DND-41 (cell line): ENCODE results near the gene KCND3.

Experiments used
- ATAC-seq: fragments of 200-7000 bp; cut with Tn5 transposase; 3 replicates; pipeline ENCODE4 v1.9.1; 2021; ENCODE audit warnings: low read depth; ENCODE audit not compliant: insufficient read depth
- DNase-seq: peaks from one replicate; pipeline ENCODE4 v3.0.0-alpha.2; 2020
- H2AFZ ChIP-seq: 2 replicates; pipeline ENCODE4 v1.6.0; 2012; ENCODE audit warnings: low read depth, low read length
- H3K27ac ChIP-seq: 2 replicates; pipeline ENCODE4 v1.5.1; 2012; ENCODE audit warnings: low read length, inconsistent platforms
- H3K27me3 ChIP-seq: fragments of 200-600 bp; sonication (generic); 2 replicates; pipeline ENCODE4 v1.6.0; 2012; ENCODE audit warnings: low read length, mild to moderate bottlenecking, inconsistent platforms; ENCODE audit not compliant: insufficient read depth, poor library complexity
- H3K36me3 ChIP-seq: 2 replicates; pipeline ENCODE4 v1.5.1; 2012; ENCODE audit warnings: low read length, inconsistent platforms; ENCODE audit not compliant: insufficient read depth
- H3K4me1 ChIP-seq: 2 replicates; pipeline ENCODE4 v1.5.1; 2012; ENCODE audit warnings: mild to moderate bottlenecking, low read length; ENCODE audit not compliant: insufficient read depth
- H3K4me2 ChIP-seq: 2 replicates; pipeline ENCODE4 v1.6.0; 2012; ENCODE audit warnings: mild to moderate bottlenecking, moderate library complexity, low read length, inconsistent platforms; ENCODE audit not compliant: insufficient read depth
- H3K4me3 ChIP-seq, 2 experiments: fragments of 200-600 bp in 1 of 2; shearing (Covaris generic) in 1 of 2; 2 replicates each; pipeline ENCODE4 v1.5.1; 2012 to 2016; ENCODE audit warnings: inconsistent platforms in 2 of 2, low read length in 2 of 2, mild to moderate bottlenecking in 2 of 2, low read depth in 1 of 2, moderate library complexity in 1 of 2
- H3K79me2 ChIP-seq: 2 replicates; pipeline ENCODE4 v1.6.0; 2012; ENCODE audit warnings: low read length, inconsistent platforms; ENCODE audit not compliant: insufficient read depth
- H3K9ac ChIP-seq: 2 replicates; pipeline ENCODE4 v1.6.0; 2012; ENCODE audit warnings: low read depth, mild to moderate bottlenecking, inconsistent platforms, low read length, moderate library complexity
- H3K9me3 ChIP-seq: 2 replicates; pipeline ENCODE4 v1.5.1; 2012; ENCODE audit warnings: low read length, moderate library complexity, mild to moderate bottlenecking, inconsistent platforms; ENCODE audit not compliant: insufficient read depth, severe bottlenecking
- H4K20me1 ChIP-seq: 2 replicates; pipeline ENCODE4 v1.6.0; 2012; ENCODE audit warnings: low read length; ENCODE audit not compliant: insufficient read depth
- CTCF ChIP-seq: IDR thresholded peaks from 2 replicates; pipeline ENCODE4 v1.5.1; 2012; ENCODE audit warnings: borderline replicate concordance, low read length, moderate library complexity, mild to moderate bottlenecking; ENCODE audit not compliant: poor library complexity, severe bottlenecking; ENCODE audit errors: extremely low read depth
- EZH2 ChIP-seq: IDR thresholded peaks from 3 replicates; pipeline ENCODE4 v1.6.1; 2012; ENCODE audit warnings: borderline replicate concordance, low read depth, mild to moderate bottlenecking, moderate library complexity, low read length, inconsistent platforms; ENCODE audit not compliant: severe bottlenecking

KCND3 gene

GRCh38 chr1:111934106-111934852 lies 55.2 kb downstream of the KCND3 start:
- ATAC-seq (no peak), DNase-seq (no peak)
- Histone ChIP-seq H4K20me1 (no peaks in the 10 kb centered on the region), H3K4me3 (no peak overlapping the region), H3K4me1 (no peaks in the 10 kb centered on the region), H3K9me3 (no peaks in the 10 kb centered on the region), H3K4me2 (no peak overlapping the region), H3K79me2 (no peaks in the 10 kb centered on the region), H3K27me3 (peaks cover 11% of the 10 kb centered on the region), H3K9ac (no peak overlapping the region), H3K36me3 (no peaks in the 10 kb centered on the region), H2AFZ (no peak overlapping the region), H3K27ac (no peak overlapping the region)
- TF ChIP-seq CTCF (no peak), EZH2 (no peak)

- no peaks in the 10 kb centered on the region for H3K4me1 ChIP-seq
- H3K4me3 ChIP-seq = no peak overlapping the region
- H3K36me3 ChIP-seq = no peaks in the 10 kb centered on the region
- TF ChIP-seq CTCF (no peak), EZH2 (no peak)
- no peaks in the 10 kb centered on the region for H3K79me2 ChIP-seq
- no peak overlapping the region for H3K9ac ChIP-seq
- no peak overlapping the region for H2AFZ ChIP-seq
- H3K9me3 ChIP-seq = no peaks in the 10 kb centered on the region
- DNase-seq = no peak
- no peak for ATAC-seq
- H3K4me2 ChIP-seq = no peak overlapping the region
- no peaks in the 10 kb centered on the region; the same call in 1 of the 2 replicates for H4K20me1 ChIP-seq
- peaks cover 6% of the 10 kb centered on the region for H3K27me3 ChIP-seq
- no peak overlapping the region for H3K27ac ChIP-seq
Measured at GRCh38 chr1:111930356-111930755, 59.1 kb downstream of the KCND3 start.

- Histone ChIP-seq H3K4me1 (no peaks in the 10 kb centered on the region), H4K20me1 (no peaks in the 10 kb centered on the region; the same call in 1 of the 2 replicates), H3K36me3 (no peaks in the 10 kb centered on the region), H3K27me3 (peaks cover 6% of the 10 kb centered on the region), H3K4me2 (no peak overlapping the region), H3K9ac (no peak overlapping the region), H3K9me3 (no peaks in the 10 kb centered on the region), H3K27ac (no peak overlapping the region), H2AFZ (no peak overlapping the region), H3K79me2 (no peaks in the 10 kb centered on the region), H3K4me3 (no peak overlapping the region)
- no peak for ATAC-seq
- DNase-seq = no peak
- TF ChIP-seq EZH2 (no peak), CTCF (no peak)
Measured at GRCh38 chr1:111928531-111928930, 60.9 kb downstream of the KCND3 start.
